Activated T-cell treated with anti-CD3 and anti-CD28 coated beads, Interleukin-2, amount 50 U/mL, for 48 hours (primary cell): ENCODE measurements around the gene SNPH.

Source experiments
- DNase-seq, 2 experiments: peaks; one replicate each; pipeline ENCODE4 v3.0.0-alpha.2; 2020

The SNPH gene

DNA sequence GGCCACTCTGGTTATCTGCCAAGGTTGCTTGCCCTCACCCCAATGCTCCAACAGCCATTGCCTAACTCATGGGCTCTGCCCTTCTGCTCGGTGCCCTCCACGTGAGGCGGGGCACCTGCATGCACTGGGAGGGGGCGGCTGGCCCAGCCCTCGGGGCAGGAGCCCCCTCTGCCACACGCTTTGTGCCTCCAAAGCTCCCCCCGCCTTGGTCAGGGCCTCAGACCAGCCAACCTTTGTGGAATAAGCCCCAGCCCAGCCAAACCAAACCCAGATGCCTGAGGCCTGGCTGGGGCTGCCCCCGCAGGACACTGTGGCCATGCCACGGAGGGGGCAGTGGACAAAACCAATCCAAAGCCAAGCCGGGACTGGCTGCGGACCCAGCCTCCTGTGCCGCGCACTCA lies 41.5 kb downstream of the SNPH start:
- no peak for DNase-seq

DNA sequence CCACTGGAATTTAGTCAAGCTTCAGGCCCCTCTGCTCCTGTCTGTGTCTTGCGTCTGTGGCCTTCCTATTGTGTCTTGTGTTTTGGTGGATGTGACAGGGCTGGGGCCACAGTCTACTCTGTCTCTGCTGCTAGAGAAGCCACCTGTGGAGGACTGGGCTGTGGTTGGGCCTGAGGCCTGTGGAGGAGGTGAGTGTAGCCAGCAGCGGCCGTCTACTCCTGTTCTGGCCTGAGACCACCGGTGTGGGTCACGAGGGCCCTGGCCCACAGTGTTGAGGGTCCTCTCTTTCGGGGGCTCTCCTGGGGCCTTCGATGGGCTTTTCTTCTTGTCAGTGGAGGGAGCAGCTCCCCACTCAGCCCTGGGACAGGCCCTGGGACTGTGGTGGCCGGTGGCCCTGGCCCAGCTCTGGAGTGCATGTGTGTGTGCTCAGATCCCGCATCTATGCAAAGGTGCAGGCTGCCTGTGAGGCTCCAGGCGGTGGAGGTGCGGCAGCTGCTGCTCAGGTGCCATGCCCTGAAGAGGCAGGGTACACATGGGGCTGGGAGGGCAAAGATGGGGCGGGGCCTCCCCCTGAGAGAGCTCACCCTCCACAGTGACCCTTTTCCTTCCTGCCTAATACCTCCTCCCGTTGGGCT lies 42.1 kb downstream of the SNPH start:
- DNase-seq: no peak

DNA sequence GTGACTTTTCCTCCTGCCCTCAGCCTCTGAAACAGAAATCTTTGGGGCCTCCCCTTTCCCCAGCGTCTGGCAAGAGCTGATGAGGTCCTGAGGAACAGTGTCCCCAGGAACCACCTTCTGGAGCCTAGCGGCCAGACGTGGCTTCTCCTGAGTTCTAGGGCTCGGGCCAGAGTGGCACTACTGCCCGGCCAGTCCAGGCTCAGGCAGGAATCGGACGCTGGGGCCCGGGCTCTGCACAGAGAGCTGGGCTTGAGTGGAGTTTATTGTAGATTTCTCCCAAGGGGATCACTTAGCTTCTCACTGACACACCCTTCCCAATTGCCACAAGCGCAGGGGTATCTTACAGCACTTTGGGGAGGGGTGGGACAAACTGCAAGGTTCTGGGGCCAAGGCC lies 42.6 kb downstream of the SNPH start:
- DNase-seq: no peak

DNA sequence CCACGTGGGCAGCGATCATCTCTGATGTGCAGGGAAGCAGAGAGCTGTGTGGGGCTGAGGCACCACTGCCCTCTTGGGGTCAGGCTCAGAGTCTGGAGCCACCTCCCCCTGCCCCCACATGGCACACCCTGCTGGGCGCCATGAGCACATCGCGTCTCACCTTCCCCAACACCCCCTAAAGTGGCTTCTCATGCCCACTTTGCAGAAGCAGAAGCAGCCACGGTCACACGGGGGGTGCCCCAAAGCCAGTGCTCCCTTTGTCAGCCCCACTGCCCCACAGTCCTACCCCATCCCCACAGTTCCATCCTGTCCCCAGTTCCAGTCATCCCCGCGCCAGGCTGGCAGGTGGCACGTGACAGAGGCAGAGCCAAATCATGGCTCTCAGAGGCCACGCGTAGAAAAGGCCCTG lies 43.3 kb downstream of the SNPH start:
- DNase-seq: no peak

DNA sequence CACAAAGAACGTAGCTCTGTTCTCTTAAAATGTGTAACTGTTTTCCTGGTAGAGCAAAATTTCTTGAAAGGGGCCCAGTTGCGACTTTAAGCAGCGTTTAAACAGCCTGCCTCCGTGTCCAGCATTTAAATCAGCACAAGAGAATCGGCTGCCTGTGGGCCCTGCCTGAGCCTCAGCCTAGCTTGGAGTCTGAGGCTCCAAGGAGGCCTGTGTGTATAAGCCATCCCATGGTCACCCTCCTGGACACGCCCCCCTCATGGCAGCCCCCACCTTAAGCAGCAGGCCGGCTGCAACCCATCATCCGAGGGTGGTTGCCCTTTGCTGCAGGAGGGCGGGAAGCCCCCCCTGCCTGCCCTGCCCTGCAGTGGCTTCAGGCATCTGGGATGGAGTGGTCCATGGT lies 44.0 kb downstream of the SNPH start:
- no peak for DNase-seq

DNA sequence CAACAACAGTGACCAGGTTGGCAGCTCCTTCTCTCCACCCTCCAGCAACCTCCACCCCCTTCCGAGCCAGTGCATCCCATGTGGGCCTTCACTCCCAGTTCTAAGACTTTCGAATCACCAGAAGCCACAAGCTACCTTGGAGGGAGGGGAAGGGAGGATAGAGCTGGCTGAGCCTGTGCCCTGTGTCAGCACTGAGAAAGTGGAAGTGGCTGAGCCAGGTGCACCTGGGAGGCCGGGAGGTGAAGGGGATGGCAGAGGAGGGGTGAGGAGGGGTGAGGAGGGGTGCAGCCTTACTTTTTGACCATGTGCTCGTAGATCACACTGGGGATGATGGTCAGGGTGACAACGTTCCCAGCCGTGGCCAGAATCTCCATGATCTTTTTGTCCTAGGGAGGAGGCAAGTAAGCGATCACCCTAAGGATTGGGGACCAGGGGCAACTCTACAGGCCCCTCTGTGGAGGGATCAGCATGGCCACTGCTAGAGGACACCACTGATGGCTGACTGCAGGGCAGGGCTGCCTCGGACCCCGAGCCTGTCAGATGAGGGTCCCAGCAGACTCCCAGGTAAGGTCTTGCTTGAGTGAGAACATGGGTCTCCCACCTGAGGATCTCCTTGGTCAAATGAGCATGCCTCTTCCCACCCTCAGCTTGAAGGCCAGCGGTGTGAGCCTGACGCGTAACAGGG lies 44.6 kb downstream of the SNPH start:
- DNase-seq: no peak

DNA sequence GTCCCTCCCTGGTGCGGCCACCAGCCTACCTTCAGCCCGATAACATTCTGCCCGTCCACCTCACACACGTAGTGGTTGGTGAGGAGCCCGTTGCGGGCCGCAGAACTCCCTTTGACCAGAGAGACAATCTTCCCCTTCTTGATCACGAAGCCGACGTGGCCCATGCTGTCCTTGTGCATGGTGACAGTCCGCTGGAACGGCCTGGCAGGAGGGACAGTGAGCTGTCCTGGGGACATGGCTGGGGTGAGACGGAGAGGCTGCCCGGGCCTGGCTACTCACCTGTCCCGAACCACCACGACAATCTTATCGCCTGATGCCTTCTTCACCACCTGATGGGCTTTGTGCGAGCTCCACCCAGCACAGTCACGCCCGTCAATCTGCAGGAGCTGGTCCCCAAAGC lies 46.2 kb downstream of the SNPH start:
- no peak for DNase-seq

DNA sequence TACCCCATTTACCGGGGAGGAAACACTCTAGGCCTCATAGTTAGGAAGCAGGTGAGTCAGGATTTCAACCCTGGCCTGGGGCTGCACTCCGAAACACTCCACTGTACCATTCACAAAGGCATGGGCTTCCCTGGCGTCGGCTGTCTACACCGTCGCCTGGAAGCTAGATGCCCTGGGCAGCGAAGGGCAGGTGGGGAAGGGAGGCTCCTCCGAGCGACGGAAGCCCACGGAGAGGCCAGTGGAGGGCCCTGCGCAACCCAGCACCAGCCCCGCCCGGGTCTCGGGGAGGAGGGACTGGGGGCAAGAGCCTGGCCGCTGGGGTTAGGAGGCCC lies 46.8 kb downstream of the SNPH start:
- DNase-seq: no peak

DNA sequence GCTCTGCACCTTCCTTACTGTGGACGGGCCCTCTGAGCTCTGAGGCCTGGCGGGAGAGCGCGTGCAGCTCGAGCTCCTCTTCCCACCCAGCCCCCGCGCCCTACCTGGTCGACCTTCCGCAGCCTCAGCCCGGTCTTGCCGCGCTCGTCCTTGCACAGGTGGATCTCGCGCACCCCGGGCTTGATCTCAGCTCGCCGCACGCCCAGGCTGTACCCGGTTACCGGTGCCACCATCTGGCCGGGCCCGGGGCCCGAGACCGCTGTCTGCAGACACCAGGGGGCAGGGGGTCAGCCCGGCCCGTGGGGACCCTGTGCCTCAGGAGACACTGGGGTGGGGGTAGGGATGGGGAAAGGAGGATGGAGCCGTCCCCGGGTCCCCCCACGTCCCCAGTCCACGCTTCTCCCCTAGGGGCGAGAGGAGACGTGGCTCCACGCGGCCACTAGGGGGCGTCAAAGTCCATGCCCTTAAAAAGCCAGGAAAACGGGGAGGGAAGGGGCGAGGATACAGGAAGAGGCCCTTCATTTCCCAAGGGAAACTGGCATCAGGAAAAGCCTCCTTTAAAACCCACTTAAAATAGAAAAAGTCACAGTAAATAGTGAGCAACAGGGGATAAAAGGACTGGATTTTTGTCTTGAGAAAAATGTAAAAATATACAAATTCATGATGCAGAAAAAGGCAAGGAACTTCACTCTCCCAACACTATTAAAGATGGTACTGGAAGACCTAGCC lies 47.3 kb downstream of the SNPH start:
- DNase-seq: peak; percentile 76

DNA sequence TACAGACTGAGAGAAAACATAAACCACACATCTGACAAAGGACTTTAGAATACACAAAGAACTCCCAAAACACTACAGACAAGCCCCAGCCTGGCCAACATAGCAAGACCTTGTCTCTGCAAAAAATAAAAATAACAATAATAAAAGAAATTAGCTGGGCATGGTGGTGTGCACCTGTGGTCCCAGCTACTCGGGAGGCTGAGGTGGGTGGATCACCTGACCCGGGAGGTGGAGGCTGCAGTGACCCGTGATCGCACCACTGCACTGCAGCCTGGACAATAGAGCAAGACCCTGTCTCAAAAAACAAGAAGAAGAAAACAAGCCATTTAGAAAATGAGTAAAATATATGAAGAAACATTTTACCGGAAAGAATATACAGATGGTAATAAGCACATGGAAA lies 49.7 kb downstream of the SNPH start:
- DNase-seq: no peak

DNA sequence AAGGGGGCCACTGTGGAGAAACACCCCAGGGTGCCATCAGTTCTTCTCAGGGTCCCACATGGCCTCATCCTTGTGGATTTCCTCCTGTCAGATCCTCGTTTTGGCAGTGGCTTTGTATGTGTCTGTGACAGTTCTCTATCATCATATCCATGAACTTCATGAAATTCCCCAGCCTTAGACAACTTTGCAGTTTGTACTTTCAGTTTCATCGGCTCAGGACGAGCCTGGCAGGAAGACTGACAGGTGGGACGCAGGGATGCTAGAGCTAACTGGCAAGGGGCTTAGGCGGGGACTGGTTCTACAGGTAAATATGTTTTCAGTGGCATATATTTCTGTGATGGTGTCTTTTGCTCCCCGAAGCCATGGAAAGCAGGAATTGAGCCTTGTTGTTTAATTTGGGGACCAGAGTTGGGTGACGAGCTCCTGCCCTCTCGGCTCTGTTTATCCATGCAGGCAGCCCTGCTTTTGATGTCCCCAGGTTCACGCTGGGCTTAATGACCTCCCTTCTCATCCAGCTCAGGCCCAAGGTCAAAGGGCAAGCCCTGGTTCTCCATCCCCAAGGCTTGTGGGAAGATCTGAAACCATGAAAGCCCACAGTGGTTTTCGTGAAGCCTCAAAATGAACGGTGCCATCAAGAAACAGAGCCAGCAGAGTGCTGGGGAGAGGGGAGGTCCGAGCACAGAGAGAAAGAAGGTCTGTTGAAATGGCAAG lies 51.6 kb downstream of the SNPH start:
- DNase-seq: no peak

DNA sequence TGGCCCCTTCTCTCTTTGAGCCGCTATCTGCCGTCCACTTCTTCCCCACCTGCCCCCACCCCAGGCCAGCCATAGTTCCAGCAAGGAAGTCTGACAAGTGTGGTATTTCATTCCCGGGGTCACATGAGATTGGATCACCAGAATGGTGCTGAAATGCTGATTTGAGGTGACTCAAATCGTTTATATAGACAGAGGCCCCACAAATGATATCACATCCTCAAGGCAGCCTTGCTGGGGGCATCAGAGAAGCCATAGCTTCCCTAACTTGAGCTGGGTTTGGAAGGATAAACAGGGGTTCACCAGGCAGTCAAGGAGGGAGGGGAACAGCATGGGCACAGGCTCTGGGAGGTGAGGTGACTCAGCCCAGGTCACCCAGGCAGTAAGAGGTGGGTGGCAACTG lies 53.0 kb downstream of the SNPH start:
- DNase-seq: no peak

DNA sequence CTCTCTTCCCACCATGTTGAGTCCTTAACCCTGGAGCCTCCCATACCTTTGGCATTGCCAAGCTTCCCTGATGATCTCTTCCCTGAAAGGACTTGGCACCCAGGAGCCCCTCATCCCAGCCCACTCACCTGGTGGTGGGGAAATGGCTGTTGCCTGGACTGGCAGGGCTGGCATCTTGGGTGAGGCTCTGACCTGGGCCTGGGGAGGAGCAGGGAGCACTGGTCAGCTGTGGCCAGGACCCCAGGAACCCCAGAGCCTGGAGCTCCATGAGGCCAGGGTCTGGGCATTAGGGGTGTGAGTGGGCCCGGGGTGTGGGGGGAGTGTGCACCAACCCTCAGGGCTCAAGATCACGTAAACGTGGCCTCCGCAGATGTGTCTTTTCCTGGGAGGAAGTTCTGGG lies 53.4 kb downstream of the SNPH start:
- no peak for DNase-seq

DNA sequence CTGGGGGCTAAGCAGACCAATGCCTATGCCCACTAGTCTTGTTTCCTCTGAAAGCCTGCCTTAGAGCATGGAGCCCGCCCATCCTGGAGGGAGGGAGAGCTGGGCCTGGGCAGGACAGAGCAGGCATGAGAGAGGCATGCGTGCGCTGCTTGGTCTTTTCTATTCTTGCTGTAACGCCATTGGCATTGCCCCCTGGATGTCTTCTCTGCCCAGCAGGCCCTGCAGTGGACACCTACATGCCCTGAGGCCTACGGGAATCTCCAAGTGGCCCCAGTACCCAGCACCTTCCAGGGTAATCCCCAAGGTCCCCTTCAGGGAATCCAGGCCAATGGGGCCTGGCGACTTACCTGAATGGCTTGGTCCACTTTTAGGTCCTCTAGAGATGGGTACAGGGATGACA lies 53.9 kb downstream of the SNPH start:
- DNase-seq: no peak

DNA sequence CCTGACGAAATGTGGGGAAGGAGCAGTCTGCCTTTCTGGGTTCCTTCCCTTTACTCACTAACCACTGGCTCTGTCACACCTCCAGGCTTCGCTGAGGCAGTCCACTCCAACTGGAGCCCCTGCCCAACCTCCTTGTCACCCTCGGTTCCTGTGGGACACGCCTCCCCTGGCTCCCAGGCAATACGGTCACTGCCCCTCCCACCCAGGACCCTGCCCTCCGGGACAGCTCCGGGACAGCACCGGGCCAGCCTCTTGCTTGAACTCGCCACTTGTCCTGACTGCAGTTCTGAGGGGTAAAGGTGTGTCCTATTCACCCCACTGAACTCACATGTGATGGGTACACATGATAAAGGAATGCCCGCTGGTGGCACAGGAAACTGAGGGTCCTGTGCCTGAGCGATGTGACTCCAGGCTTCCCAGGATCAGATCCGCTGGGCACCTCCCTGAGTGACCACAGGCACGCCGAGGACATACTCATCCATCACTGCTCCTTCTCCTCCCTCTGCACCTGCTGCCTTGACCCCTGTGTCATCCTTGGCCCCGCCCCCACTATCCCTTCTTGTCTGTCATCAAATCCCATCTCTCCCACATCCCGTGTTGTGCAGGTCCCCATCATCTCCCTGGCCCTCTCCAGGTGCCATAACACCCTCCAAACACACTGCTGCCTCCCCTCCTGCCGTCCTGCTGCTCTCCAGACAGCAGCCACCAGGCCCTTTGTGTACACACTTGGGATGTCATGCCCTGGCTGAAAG lies 55.0 kb downstream of the SNPH start:
- no peak for DNase-seq

DNA sequence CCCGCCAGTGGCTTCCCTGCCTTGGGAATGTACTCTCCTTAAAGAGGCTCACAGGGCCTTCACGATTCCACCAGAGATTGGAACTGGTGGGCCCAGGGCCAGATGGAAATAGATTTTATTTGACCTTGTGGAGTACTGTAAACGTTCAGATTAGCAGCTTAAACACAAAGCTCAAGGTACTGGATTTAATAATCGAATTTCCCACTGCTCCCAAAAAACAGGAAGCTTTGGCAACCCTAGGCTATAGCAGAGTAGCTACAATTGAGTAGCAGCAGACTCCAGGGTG lies 55.5 kb downstream of the SNPH start:
- DNase-seq: no peak

DNA sequence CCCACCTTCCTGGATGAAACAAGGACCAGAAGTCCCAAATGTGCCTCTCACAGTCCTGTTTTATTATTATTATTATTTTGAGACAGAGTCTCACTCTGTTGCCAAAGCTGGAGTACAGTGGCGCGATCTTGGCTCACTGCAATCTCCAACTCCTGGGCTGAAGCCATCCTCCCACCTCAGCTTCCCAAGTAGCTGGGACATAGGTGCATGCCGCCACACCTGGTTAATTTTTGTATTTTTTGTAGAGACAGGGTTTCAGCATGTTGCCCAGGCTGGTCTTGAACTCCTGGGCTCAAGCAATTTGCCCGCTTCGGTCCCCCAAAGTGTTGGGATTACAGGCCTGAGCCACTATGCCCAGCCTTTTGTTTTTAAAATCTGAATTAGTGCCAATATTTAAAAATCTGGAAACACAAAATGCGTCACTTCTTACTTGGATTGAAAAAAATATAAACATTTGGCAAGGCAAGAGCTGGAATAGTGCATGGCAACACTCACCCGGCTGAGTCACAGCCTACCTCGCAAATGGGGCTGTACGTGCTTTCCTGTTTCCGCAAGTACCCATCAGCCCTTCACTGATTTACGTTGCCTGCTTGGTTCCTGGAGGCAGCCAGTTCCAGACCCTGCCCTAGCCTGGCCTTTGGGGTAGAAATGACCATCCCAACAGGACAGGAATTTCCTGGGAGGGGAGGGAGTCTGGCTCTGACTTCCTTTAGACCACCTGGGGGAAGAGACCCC lies 56.6 kb downstream of the SNPH start:
- DNase-seq: no peak

DNA sequence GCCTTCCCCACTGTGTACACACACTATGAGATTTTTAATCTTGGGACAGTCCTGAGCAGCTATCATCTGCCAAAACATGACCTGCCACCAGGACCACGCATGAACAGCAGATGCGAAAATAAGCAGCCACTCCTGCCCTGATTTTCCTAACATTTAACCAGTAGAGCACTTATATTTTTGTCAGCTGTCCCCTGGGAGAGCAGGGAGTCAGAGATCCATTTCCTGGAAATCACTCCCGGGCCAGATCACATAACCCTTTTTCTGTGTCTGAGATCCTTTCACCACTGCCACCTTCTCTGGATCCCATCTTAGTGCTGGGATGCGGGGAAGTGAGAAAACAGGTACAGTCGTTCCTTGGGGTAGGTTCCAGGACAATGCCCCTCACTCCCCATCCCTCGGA lies 57.2 kb downstream of the SNPH start:
- DNase-seq: no peak

DNA sequence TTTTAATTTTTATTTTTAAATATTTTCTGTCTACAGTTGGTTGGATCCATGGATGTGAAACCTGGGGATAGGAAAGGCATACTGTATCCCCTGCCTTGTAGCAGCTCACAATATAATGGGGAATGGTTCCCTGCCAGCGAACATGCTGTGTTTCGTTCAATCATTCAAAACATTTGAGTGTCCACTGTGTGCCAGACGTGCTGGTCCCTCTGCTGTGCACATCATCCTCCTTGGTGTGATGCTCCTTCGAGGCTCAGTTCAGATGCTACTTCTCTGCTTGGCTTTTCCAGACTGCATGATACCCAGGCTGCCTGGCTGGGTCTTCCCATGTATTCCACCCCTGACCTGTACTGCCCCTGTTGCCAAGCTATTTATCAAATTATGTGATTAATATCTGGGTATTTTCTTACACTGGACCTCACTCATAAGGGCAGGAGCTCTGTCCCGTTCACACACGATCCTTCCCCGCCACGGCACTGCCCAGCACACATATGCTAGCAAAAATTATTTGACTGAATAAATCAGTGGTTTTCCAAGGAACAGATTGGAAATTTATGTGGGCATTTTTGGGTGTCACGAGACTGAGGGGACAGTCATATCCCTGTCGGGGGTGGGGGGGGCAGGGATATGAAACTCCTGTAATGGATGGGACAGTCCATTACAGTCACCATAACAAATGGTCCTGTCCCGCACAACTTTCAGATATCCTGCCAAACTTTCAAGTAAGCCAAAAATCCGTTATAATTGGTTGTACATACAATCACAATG lies 57.9 kb downstream of the SNPH start:
- DNase-seq: no peak

DNA sequence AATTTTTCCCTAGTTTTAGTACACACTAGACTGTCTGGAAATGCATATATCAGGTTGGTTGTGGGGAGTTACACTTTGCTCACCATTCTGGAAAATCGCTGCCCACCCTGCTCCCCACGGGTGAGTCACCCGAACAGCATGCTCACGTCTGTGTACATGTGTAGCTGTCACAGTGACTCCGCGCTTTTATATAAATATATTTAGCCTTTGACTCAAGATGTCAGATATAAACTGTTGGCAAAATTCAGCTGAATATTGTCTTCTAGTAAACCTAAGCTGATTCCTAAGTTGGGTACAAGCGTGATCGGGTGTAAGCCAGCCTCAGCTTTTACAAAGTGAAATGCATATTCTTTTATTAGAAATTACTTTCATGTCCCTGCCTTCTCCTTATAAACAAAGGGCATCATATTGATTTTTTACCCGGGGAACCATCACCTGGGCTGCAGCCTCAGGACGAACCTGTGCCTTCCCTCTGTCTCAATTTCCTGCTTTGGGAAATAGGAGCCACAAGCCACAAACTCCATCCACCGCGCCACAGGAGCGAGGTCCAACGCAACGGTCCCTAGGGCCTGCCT lies 58.6 kb downstream of the SNPH start:
- DNase-seq: peak; percentile 43 to 44
